Measurements from ENCODE around the gene RPS6KA3. TPM values are rescaled to one million over a fixed set of nuclear protein-coding genes. Genes with fewer than 3 reads are reported as not detected.
"Not testable (repeated sequence)": the region's sequence is repeated elsewhere in the genome, so short reads cannot be mapped to it uniquely, and the experiment has no call there.

RPS6KA3 gene
- total RNA-seq, 1 experiment from 2014 or later, result 9.2 TPM

DNA sequence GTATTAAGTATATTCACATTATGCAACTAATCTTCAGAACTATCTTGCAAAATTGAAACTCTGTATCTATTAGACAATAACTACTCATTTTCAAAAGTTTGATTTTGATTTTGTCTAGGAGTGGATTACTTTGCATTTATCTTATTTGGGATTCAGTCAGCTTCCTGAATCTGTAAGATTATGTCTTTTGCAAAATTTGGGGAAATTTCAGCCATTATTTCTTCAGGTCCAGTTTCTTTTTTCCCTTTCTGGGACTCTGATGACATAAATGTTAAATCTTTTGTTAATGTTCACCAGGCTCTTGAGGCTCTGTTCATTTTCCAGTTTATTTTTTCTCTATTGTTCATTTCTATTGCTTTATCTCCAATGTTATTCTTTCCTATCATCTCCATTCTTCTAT is 15.0 kb downstream of the RPS6KA3 start:
- Histone ChIP-seq H2BK20ac (ENCODE audit: low read depth, low read length, poor library complexity, severe bottlenecking) (no peak overlapping the region), H2BK5ac (ENCODE audit: insufficient read length, low read length) (no peak overlapping the region), H3K79me2 (ENCODE audit: insufficient read depth, low read length) (no peaks in the 10 kb centered on the region), H2AK5ac (ENCODE audit: insufficient read length, low read length) (no peak overlapping the region), H3K4me2 (ENCODE audit: insufficient read depth, insufficient read length, low read length) (no peak overlapping the region), H3K23me2 (ENCODE audit: insufficient read length, low read depth, low read length, poor library complexity, severe bottlenecking) (no peaks in the 10 kb centered on the region), H3K27ac (ENCODE audit: insufficient read length, low read depth, low read length) (no peak overlapping the region), H3K9ac (ENCODE audit: extremely low read depth, insufficient read length, low read length) (no peak overlapping the region), H2BK15ac (ENCODE audit: low read depth, low read length) (no peak overlapping the region), H3T11ph (ENCODE audit: low read length) (no peak overlapping the region), H3K9me3 (ENCODE audit: control insufficient read depth, low read depth, low read length) (peaks cover 8% of the 10 kb centered on the region), H4K5ac (ENCODE audit: insufficient read length, low read depth, low read length) (no peak overlapping the region), H3K18ac (ENCODE audit: insufficient read length, low read depth, low read length) (no peak overlapping the region), H3K14ac (ENCODE audit: insufficient read depth, low read length) (no peak overlapping the region), H3K79me1 (ENCODE audit: insufficient read depth, low read depth, low read length, poor library complexity, severe bottlenecking) (no peaks in the 10 kb centered on the region), H3K27me3 (ENCODE audit: insufficient read depth, low read length) (no peaks in the 10 kb centered on the region), H4K91ac (ENCODE audit: insufficient read length, low read depth, low read length) (no peak overlapping the region), H4K8ac (replicated peaks; ENCODE audit: insufficient read length, low read depth, low read length) (no peak overlapping the region), H3K4me1 (ENCODE audit: insufficient read depth, low read length) (no peaks in the 10 kb centered on the region), H2BK12ac (ENCODE audit: insufficient read length, low read depth, low read length) (no peak overlapping the region), H3K56ac (ENCODE audit: insufficient read length, low read depth, low read length) (no peak overlapping the region), H2AFZ (ENCODE audit: low read length) (no peak overlapping the region), H2BK120ac (ENCODE audit: low read depth, low read length, poor library complexity, severe bottlenecking) (no peak overlapping the region), H4K20me1 (ENCODE audit: control insufficient read depth, insufficient read depth, insufficient read length) (no peaks in the 10 kb centered on the region), H3K23ac (ENCODE audit: insufficient read length, low read depth, low read length) (no peak overlapping the region), H3K4ac (ENCODE audit: low read depth, low read length) (no peak overlapping the region)
- TF ChIP-seq, protein P1, sequence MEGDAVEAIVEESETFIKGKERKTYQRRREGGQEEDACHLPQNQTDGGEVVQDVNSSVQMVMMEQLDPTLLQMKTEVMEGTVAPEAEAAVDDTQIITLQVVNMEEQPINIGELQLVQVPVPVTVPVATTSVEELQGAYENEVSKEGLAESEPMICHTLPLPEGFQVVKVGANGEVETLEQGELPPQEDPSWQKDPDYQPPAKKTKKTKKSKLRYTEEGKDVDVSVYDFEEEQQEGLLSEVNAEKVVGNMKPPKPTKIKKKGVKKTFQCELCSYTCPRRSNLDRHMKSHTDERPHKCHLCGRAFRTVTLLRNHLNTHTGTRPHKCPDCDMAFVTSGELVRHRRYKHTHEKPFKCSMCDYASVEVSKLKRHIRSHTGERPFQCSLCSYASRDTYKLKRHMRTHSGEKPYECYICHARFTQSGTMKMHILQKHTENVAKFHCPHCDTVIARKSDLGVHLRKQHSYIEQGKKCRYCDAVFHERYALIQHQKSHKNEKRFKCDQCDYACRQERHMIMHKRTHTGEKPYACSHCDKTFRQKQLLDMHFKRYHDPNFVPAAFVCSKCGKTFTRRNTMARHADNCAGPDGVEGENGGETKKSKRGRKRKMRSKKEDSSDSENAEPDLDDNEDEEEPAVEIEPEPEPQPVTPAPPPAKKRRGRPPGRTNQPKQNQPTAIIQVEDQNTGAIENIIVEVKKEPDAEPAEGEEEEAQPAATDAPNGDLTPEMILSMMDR (conservative IDR thresholded peaks at IDR 0.05), result no peak
- Mint-ChIP-seq H3K4me1 (no peaks in the 10 kb centered on the region), H3K9me3 (peaks cover 43 to 54% of the 10 kb centered on the region in 2 experiments), H3K4me3 (no peak overlapping the region), H3K27me3 (ENCODE audit: low read depth) (no peaks in the 10 kb centered on the region), H3K27ac (no peak overlapping the region), H3K36me3 (ENCODE audit: insufficient read depth in 1 of 3, low read depth in 3 of 3) (peaks cover 2 to 7% (median 3%) of the 10 kb centered on the region in 3 experiments; a peak in 6 of 7 replicates)
- no peak for DNase-seq

DNA sequence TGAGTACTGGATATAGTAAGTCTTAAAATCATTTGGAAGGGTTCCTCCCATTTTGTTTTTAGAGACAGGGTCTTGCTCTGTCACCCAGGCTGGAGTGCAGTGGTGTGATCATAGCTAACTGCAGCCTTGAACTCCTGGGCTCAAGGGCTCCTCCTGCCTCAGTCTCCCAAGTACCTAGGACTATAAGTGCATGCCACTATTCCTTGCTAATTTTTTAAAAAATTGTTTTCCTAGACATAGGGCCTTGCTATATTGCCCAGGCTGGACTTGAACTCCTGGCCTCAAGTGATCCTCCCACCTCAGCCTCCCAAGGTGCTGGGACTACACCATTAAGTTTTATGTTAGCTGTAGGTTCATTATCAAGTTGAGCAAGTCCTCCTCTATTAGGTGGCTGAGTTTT is 16.6 kb downstream of the RPS6KA3 start:
- not testable (repeated sequence) for H3K23ac ChIP-seq (ENCODE audit: insufficient read length, low read depth, low read length); H2AK5ac ChIP-seq (ENCODE audit: insufficient read length, low read length); H3K79me2 ChIP-seq (ENCODE audit: insufficient read depth, low read length); H3K56ac ChIP-seq (ENCODE audit: insufficient read length, low read depth, low read length); H3K9me3 ChIP-seq (ENCODE audit: control insufficient read depth, low read depth, low read length); H4K5ac ChIP-seq (ENCODE audit: insufficient read length, low read depth, low read length); H3K4me1 Mint-ChIP-seq; H3K79me1 ChIP-seq (ENCODE audit: insufficient read depth, low read depth, low read length, poor library complexity, severe bottlenecking); H2BK120ac ChIP-seq (ENCODE audit: low read depth, low read length, poor library complexity, severe bottlenecking); H3K36me3 Mint-ChIP-seq (ENCODE audit: insufficient read depth in 1 of 3, low read depth in 3 of 3); H2AFZ ChIP-seq (ENCODE audit: low read length); H2BK12ac ChIP-seq (ENCODE audit: insufficient read length, low read depth, low read length); H3K18ac ChIP-seq (ENCODE audit: insufficient read length, low read depth, low read length); H3K4ac ChIP-seq (ENCODE audit: low read depth, low read length); H2BK20ac ChIP-seq (ENCODE audit: low read depth, low read length, poor library complexity, severe bottlenecking); DNase-seq; H3K4me3 Mint-ChIP-seq; H3K27me3 Mint-ChIP-seq (ENCODE audit: low read depth); H3K27ac ChIP-seq (ENCODE audit: insufficient read length, low read depth, low read length); H3K14ac ChIP-seq (ENCODE audit: insufficient read depth, low read length); H3T11ph ChIP-seq (ENCODE audit: low read length); H2BK5ac ChIP-seq (ENCODE audit: insufficient read length, low read length); H3K9ac ChIP-seq (ENCODE audit: extremely low read depth, insufficient read length, low read length); H3K4me1 ChIP-seq (ENCODE audit: insufficient read depth, low read length); H3K23me2 ChIP-seq (ENCODE audit: insufficient read length, low read depth, low read length, poor library complexity, severe bottlenecking); H4K20me1 ChIP-seq (ENCODE audit: control insufficient read depth, insufficient read depth, insufficient read length); H3K27ac Mint-ChIP-seq; H4K8ac ChIP-seq (replicated peaks; ENCODE audit: insufficient read length, low read depth, low read length); H2BK15ac ChIP-seq (ENCODE audit: low read depth, low read length); H3K4me2 ChIP-seq (ENCODE audit: insufficient read depth, insufficient read length, low read length); H4K91ac ChIP-seq (ENCODE audit: insufficient read length, low read depth, low read length); H3K27me3 ChIP-seq (ENCODE audit: insufficient read depth, low read length)
- peaks cover 44 to 51% of the 10 kb centered on the region in 2 experiments for H3K9me3 Mint-ChIP-seq
